Amygdala (tissue), 56 donors: ENCODE measurements around the gene ARHGEF35.
"Not testable (repeated sequence)": the region's sequence is repeated elsewhere in the genome, so short reads cannot be mapped to it uniquely, and the experiment has no call there.

Experiments used
- DNase-seq, 56 donors: peaks; one replicate each; lab custom pipeline; 2025; lab: John Stamatoyannopoulos, UW

The ARHGEF35 gene

GRCh38 chr7:144195212-144195872 lies at the start of gene ARHGEF35:
TSS of gene ARHGEF35 (minus strand) at chr7:144195833. CDS start at chr7:144188383, 7,450 bp downstream.
- DNase-seq, result not testable (repeated sequence)

DNA sequence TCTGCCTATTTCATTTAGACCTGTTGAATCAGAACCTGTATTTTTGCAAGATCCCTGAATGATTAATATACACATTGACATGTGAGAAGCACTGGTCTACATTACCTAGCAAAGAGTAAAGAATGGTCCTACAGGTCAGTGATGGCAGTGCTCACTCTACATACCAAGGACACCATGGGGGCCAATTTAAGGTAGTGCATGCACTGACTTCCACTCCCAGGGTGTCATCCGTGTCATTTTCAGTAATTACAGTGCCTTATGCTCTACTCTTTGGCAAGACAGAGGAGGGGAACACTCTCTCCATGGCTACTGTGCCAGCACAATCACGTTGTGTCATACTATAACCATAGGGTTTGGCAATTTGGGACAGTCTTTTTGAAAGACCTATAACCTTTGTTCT lies 49.7 kb upstream of the ARHGEF35 start:
- not testable (repeated sequence) for DNase-seq

GRCh38 chr7:144239365-144239764 lies 43.7 kb upstream of the ARHGEF35 start, which contains the start of gene OR2A42:
TSS of gene OR2A42 (minus strand) at chr7:144239605. CDS start at chr7:144232843, 6,762 bp downstream.
- DNase-seq, result not testable (repeated sequence)

DNA sequence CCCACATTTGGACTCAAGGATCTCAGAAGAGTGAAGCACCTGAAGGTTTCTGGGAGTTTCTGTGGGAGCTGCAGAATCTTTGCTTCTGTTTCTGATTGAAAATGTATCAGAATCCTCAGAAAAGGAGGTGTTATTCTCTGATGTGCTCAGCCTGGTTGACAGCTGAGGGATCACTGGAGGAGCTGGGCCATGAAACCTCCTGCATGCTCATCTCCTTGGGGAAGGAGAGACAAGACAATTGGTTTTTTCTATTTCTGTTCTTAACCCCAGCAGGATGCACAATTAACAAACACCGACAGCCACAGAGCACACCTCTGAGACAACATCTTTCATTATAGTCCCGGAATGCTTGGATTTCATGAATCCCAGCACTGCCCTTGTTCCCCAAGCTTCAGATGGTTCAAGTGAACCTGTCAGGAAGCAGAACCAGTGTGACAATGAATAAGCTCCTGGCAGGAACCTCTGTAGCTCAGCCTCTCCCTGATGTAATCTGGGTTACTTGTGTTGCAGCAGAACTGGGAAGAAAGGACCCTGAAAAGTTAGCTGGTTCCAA lies 43.0 kb upstream of the ARHGEF35 start:
- not testable (repeated sequence) for DNase-seq

GRCh38 chr7:144233039-144233438 lies 37.4 kb upstream of the ARHGEF35 start:
- not testable (repeated sequence) for DNase-seq

DNA sequence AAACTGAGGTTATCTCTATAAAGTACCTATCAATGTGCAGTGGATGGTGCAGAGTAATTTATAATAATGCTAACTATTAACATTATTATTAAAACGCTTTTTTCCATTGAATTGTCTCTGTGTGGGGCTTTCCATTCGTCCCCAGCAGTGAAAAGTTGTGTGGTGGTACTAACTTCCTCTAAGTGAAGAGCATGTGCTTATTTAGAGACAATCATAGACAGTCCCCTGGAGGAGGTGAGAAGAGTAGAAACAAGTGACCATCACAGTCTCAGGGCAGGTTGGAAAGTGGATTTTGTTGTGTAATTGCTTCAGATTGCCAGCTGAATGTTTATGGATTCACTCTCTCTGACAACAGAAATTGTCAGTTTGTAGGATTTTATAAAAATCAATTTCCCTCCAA lies 35.4 kb upstream of the ARHGEF35 start:
- DNase-seq, result not testable (repeated sequence)

GRCh38 chr7:144228810-144229209 lies 33.2 kb upstream of the ARHGEF35 start:
- not testable (repeated sequence) for DNase-seq

GRCh38 chr7:144226866-144227265 lies 31.2 kb upstream of the ARHGEF35 start:
- not testable (repeated sequence) for DNase-seq

GRCh38 chr7:144223675-144224074 lies 28.0 kb upstream of the ARHGEF35 start:
- DNase-seq, result not testable (repeated sequence)

- DNase-seq, result not testable (repeated sequence)
These were observed 24.9 kb upstream of the ARHGEF35 start for GRCh38 chr7:144220531-144220930.

DNA sequence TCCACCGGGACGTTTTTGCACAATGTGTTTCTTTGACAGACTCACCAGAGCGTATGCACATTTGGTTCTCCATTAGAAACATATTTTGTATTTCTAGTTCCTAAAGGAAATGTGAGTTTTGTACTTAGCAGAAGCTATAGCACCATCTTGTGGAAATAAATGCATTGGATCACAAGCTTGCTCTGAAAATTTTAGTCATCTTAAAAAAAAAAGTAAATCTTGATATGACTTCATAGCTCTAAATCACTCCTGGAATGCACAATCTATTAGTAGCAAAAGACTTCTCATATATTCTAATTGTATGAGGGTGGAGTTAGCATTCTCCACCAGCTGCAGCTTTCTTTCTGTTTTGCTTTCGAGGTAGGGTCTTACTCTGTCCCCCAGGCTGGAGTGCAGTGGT lies 23.5 kb upstream of the ARHGEF35 start:
- DNase-seq, result not testable (repeated sequence)

GRCh38 chr7:144218581-144218980 lies 22.9 kb upstream of the ARHGEF35 start:
- not testable (repeated sequence) for DNase-seq

GRCh38 chr7:144217200-144217599 lies 21.6 kb upstream of the ARHGEF35 start:
- DNase-seq, result not testable (repeated sequence)

GRCh38 chr7:144205306-144205705 lies 9.7 kb upstream of the ARHGEF35 start:
- DNase-seq, result not testable (repeated sequence)

DNA sequence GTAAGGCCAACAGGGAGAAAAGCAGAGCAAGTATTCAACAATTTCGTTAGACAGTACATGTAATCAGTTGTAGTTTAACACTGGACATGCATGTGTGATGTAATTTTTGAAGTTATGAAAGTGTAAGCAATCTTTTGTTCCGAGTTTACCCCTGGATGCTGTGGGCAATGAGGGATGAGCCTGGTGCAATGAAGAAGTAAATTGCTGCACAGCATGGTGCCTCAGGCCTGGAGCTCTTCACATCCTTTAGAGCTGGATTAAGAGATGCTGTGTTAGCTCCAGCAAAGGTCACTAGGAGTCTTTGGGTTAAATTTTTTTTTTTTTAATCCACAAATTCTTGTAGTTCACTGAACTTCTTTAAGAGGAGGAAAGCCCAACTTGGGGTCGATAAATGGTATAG lies 7.5 kb upstream of the ARHGEF35 start:
- DNase-seq, result not testable (repeated sequence)

- DNase-seq, result not testable (repeated sequence)
These were observed 6.3 kb upstream of the ARHGEF35 start for GRCh38 chr7:144201978-144202377.

DNA sequence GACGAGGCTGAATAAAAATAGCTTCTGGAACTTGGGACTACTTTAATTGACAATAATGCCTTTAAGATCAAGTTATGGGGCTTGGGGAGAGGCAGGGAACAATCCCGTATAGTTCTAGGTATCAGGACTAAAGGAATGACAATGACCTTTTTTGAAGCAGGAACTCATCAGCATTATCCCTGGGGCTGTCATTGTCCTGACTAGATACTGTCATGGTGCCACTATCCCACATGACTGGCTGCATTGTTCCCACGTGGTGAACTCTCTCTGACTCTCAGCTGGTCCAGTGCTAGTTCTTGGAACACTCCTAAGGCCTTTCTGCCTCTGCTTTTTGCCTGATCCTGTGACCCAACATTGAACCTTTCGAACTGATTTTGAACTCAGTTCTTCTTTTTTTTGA lies 3.3 kb upstream of the ARHGEF35 start:
- DNase-seq, result not testable (repeated sequence)

DNA sequence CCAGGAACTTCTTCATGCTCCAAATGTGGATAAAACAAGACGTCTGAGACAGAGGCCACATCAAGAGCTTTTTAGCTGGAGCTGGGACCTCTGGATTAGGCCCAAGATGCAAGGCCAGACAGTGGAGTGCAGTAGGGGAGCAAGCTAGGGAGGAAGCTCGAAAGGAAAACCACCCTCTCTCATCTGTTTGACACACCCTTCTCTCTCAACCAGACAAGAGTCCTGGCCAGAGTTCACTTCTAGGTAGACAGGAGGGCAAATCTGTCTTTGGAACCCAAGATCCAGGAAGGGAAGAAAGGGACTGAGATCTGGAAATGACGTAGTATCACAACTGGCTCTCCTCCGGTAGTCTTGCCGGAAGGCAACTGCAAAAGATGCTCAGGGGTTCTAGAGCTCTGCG lies 1.2 kb downstream of the ARHGEF35 start:
- not testable (repeated sequence) for DNase-seq

- DNase-seq, result not testable (repeated sequence)
These were observed 1.9 kb downstream of the ARHGEF35 start for GRCh38 chr7:144193782-144194181.

- not testable (repeated sequence) for DNase-seq
These were observed 7.0 kb downstream of the ARHGEF35 start for GRCh38 chr7:144188578-144189171.

GRCh38 chr7:144187848-144188247 lies 7.8 kb downstream of the ARHGEF35 start:
- not testable (repeated sequence) for DNase-seq

DNA sequence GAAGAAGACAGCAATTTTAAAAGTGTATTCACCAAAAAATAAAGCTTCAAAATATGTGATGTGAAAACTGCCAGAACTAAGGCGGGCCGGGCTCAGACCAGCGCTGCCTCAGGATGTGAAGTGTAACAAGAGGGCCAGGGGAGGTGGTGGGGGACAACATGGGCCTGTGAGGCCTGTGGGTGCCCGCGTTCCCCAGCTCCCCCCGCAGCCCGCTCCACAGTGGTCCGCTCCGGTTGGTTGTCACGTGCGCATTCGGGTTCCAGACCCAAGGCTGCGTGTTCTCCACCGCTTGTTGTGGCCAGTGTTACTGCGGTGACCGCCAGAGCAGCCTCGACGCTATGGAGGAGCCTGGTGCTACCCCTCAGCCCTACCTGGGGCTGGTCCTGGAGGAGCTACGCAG lies 12.5 kb downstream of the ARHGEF35 start, which contains the start of gene CTAGE4:
Gene CTAGE4, plus strand, starts transcription at position 301 of the 400 bp plus-strand sequence. Its CDS starts 38 bp downstream, at position 339.
- DNase-seq, result not testable (repeated sequence)
